ENCODE measurements around the gene D2HGDH. TPM values are rescaled to one million over a fixed set of nuclear protein-coding genes. Genes with fewer than 3 reads are reported as not detected.
"Not testable (repeated sequence)": the region's sequence is repeated elsewhere in the genome, so short reads cannot be mapped to it uniquely, and the experiment has no call there.

Gene D2HGDH
- total RNA-seq, 1 experiment from 2014 or later = 30.7 TPM

DNA sequence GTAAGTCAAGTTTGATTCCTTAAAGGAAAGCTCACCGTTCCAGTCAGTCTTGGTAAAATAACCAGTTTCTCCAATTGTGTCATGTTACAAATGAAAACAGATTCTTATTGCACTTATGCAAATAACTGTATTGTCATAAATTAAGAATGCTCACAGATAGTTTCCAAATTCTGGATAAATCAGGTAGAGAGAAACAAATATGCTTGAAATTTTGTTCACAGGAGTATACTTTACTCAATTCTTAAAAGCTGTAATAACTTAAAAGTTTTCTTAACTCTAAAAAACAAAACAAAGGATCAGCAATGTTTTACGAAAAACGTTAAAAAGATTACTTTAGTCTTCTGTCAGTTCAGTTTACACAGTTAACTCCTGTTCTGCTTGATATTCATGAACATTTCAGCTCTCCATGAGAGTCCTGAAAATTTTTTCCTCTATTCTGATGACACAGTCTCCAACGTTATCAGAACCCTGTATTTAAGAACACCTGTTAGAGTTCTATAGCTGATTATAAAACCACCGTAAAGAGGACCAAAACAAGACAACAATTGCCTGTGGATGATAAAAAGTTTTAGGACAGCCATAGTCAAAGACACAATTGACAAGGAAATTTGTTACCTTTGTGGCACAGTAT, 46.6 kb downstream of the D2HGDH start:
- H3K9me3 ChIP-seq (ENCODE audit: low read depth, low read length, poor library complexity, severe bottlenecking) = peaks cover 12% of the 10 kb centered on the region
- no peak overlapping the region for H3K4me3 ChIP-seq (ENCODE audit: low read depth, low read length, poor library complexity, severe bottlenecking)
- ChIA-PET POLR2A (ENCODE audit: low non-redundant PET) (no interaction called here), CTCF (no interaction called here)
- H3K27me3 ChIP-seq (replicated peaks; ENCODE audit: insufficient read depth, low read depth, low read length, poor library complexity) = no peaks in the 10 kb centered on the region
- H3K36me3 ChIP-seq (ENCODE audit: insufficient read depth, low read length, poor library complexity, severe bottlenecking) = no peaks in the 10 kb centered on the region
- DNase-seq (ENCODE audit: low spot score) = no peak
- intact Hi-C loops (cut with micrococcal nuclease; ENCODE audit: unreplicated experiment) = no loop called here
- BruUV-seq (replicated peaks) = no TSS peak
- no peaks in the 10 kb centered on the region for H3K4me1 ChIP-seq (ENCODE audit: insufficient read depth, low read length, poor library complexity, severe bottlenecking)
- no peak for TF ChIP-seq EZH2 (IDR thresholded peaks at IDR 0.05; ENCODE audit: borderline replicate concordance, low read depth, low read length, poor library complexity, severe bottlenecking)
- TF ChIP-seq, protein P1, sequence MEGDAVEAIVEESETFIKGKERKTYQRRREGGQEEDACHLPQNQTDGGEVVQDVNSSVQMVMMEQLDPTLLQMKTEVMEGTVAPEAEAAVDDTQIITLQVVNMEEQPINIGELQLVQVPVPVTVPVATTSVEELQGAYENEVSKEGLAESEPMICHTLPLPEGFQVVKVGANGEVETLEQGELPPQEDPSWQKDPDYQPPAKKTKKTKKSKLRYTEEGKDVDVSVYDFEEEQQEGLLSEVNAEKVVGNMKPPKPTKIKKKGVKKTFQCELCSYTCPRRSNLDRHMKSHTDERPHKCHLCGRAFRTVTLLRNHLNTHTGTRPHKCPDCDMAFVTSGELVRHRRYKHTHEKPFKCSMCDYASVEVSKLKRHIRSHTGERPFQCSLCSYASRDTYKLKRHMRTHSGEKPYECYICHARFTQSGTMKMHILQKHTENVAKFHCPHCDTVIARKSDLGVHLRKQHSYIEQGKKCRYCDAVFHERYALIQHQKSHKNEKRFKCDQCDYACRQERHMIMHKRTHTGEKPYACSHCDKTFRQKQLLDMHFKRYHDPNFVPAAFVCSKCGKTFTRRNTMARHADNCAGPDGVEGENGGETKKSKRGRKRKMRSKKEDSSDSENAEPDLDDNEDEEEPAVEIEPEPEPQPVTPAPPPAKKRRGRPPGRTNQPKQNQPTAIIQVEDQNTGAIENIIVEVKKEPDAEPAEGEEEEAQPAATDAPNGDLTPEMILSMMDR (conservative IDR thresholded peaks at IDR 0.05; ENCODE audit: low read depth, low read length) = no peak
- H3K27ac ChIP-seq (ENCODE audit: low read depth, low read length, poor library complexity, severe bottlenecking) = no peak overlapping the region

DNA sequence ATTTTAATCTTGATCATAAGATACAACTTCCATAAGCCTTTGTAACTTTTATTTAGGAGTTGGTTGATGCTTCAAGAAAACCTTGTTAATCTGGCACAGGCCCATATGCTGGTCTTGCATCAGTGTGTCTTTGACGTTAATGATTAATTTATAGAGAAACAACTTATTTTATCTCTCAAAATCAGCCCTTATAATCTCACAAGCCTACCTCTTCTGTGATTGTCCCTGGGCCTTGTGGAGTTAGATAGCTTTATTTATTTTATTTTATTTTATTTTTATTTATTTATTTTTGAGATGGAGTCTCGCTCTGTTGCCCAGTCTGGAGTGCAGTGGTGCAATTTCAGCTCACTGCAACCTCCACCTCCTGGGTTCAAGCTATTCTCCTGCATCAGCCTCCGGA, 47.6 kb downstream of the D2HGDH start:
- H3K4me1 ChIP-seq (ENCODE audit: insufficient read depth, low read length, poor library complexity, severe bottlenecking); BruUV-seq (replicated peaks); H3K27ac ChIP-seq (ENCODE audit: low read depth, low read length, poor library complexity, severe bottlenecking); H3K4me3 ChIP-seq (ENCODE audit: low read depth, low read length, poor library complexity, severe bottlenecking); H3K27me3 ChIP-seq (replicated peaks; ENCODE audit: insufficient read depth, low read depth, low read length, poor library complexity); intact Hi-C loops (cut with micrococcal nuclease; ENCODE audit: unreplicated experiment); POLR2A ChIA-PET (ENCODE audit: low non-redundant PET); H3K36me3 ChIP-seq (ENCODE audit: insufficient read depth, low read length, poor library complexity, severe bottlenecking); DNase-seq (ENCODE audit: low spot score); CTCF ChIA-PET: not testable (repeated sequence)
- H3K9me3 ChIP-seq (ENCODE audit: low read depth, low read length, poor library complexity, severe bottlenecking) = peaks cover 12% of the 10 kb centered on the region

DNA sequence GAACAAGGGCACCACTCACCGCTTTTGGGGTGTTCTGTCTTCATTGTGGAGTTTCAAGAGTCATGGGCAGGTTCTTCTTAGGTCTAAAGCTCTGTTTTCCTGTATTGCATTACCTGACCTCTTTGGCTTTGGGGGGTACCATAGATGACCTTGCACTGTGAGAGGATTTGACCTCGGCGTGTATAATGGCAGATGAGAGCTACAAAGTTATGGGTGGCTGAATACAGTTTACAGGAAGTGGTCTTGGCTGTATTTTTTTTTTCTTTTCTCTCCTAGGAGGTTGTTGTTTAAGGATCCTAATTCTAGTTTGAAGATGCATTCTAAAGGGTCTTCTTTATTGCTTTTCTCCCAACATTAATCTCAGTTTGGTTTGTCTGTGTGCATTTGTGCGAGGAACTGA, 53.7 kb downstream of the D2HGDH start:
- H3K27ac ChIP-seq (ENCODE audit: low read depth, low read length, poor library complexity, severe bottlenecking) = no peak overlapping the region
- no peaks in the 10 kb centered on the region for H3K4me1 ChIP-seq (ENCODE audit: insufficient read depth, low read length, poor library complexity, severe bottlenecking)
- ChIA-PET POLR2A (ENCODE audit: low non-redundant PET) (no interaction called here), CTCF (no interaction called here)
- no peaks in the 10 kb centered on the region for H3K9me3 ChIP-seq (ENCODE audit: low read depth, low read length, poor library complexity, severe bottlenecking)
- DNase-seq (ENCODE audit: low spot score) = no peak
- H3K36me3 ChIP-seq (ENCODE audit: insufficient read depth, low read length, poor library complexity, severe bottlenecking) = no peaks in the 10 kb centered on the region
- H3K27me3 ChIP-seq (replicated peaks; ENCODE audit: insufficient read depth, low read depth, low read length, poor library complexity) = no peaks in the 10 kb centered on the region
- no TSS peak for BruUV-seq (replicated peaks)
- intact Hi-C loops (cut with micrococcal nuclease; ENCODE audit: unreplicated experiment) = no loop called here
- TF ChIP-seq, protein P1 (conservative IDR thresholded peaks at IDR 0.05; ENCODE audit: low read depth, low read length) = no peak
- H3K4me3 ChIP-seq (ENCODE audit: low read depth, low read length, poor library complexity, severe bottlenecking) = no peak overlapping the region

DNA sequence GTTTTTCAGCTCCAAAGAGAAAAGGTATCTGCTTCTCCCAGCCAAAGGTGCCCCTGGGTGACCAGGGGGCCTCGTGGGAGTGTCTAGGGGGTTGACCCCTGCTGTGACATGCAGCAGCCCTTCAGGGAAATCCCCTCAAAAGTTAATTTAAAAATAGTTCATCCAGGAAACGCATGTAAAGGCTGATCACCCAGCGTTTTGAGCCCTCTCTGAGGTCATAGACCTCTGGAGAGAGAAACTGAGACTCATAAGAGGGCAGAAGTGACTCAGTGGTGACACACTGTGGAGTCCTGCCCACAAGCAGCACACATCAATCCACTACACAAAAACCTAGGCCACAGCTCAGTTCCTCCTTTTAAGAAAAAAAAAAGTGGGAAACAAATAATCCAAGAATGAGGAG, 54.1 kb downstream of the D2HGDH start:
- no peak for DNase-seq (ENCODE audit: low spot score)
- intact Hi-C loops (cut with micrococcal nuclease; ENCODE audit: unreplicated experiment) = no loop called here
- H3K27me3 ChIP-seq (replicated peaks; ENCODE audit: insufficient read depth, low read depth, low read length, poor library complexity) = no peaks in the 10 kb centered on the region
- ChIA-PET CTCF (no interaction called here), POLR2A (ENCODE audit: low non-redundant PET) (no interaction called here)
- no peak overlapping the region for H3K4me3 ChIP-seq (ENCODE audit: low read depth, low read length, poor library complexity, severe bottlenecking)
- H3K27ac ChIP-seq (ENCODE audit: low read depth, low read length, poor library complexity, severe bottlenecking) = no peak overlapping the region
- no peaks in the 10 kb centered on the region for H3K36me3 ChIP-seq (ENCODE audit: insufficient read depth, low read length, poor library complexity, severe bottlenecking)
- TF ChIP-seq, protein P1 (conservative IDR thresholded peaks at IDR 0.05; ENCODE audit: low read depth, low read length) = no peak
- TF ChIP-seq EZH2 (IDR thresholded peaks at IDR 0.05; ENCODE audit: borderline replicate concordance, low read depth, low read length, poor library complexity, severe bottlenecking) = no peak
- no peaks in the 10 kb centered on the region for H3K4me1 ChIP-seq (ENCODE audit: insufficient read depth, low read length, poor library complexity, severe bottlenecking)
- no peaks in the 10 kb centered on the region for H3K9me3 ChIP-seq (ENCODE audit: low read depth, low read length, poor library complexity, severe bottlenecking)
- no TSS peak for BruUV-seq (replicated peaks)

DNA sequence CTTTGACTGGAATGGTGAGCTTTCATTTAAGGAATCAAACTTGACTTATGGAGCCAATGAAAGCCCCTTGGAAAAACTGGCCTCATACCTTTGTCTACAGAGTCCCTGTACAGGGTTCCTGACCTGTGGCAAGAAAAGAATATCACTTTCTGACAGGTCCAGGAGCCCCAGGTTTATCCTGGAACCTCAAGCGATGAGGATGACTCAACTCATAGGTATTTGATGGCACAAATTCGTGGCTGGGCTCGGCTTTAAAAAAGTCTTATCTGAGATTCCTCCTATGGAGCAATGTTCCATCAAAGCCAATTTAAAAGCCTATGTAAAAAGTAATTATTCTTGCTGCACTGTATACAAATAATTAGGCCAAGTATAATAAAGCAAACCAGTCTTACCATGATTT, 57.0 kb downstream of the D2HGDH start:
- BruUV-seq (replicated peaks); DNase-seq (ENCODE audit: low spot score); H3K9me3 ChIP-seq (ENCODE audit: low read depth, low read length, poor library complexity, severe bottlenecking); POLR2A ChIA-PET (ENCODE audit: low non-redundant PET); H3K36me3 ChIP-seq (ENCODE audit: insufficient read depth, low read length, poor library complexity, severe bottlenecking); CTCF ChIA-PET; intact Hi-C loops (cut with micrococcal nuclease; ENCODE audit: unreplicated experiment); H3K4me1 ChIP-seq (ENCODE audit: insufficient read depth, low read length, poor library complexity, severe bottlenecking); H3K27ac ChIP-seq (ENCODE audit: low read depth, low read length, poor library complexity, severe bottlenecking); H3K27me3 ChIP-seq (replicated peaks; ENCODE audit: insufficient read depth, low read depth, low read length, poor library complexity); H3K4me3 ChIP-seq (ENCODE audit: low read depth, low read length, poor library complexity, severe bottlenecking): not testable (repeated sequence)
